Measurements from ENCODE around the gene BMPER.

GRCh38 chr7:33888166-33888565 lies 17.2 kb upstream of the BMPER start:
- TF ChIP-seq, protein P1, sequence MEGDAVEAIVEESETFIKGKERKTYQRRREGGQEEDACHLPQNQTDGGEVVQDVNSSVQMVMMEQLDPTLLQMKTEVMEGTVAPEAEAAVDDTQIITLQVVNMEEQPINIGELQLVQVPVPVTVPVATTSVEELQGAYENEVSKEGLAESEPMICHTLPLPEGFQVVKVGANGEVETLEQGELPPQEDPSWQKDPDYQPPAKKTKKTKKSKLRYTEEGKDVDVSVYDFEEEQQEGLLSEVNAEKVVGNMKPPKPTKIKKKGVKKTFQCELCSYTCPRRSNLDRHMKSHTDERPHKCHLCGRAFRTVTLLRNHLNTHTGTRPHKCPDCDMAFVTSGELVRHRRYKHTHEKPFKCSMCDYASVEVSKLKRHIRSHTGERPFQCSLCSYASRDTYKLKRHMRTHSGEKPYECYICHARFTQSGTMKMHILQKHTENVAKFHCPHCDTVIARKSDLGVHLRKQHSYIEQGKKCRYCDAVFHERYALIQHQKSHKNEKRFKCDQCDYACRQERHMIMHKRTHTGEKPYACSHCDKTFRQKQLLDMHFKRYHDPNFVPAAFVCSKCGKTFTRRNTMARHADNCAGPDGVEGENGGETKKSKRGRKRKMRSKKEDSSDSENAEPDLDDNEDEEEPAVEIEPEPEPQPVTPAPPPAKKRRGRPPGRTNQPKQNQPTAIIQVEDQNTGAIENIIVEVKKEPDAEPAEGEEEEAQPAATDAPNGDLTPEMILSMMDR (IDR thresholded peaks at IDR 0.05), result no peak
- no peak for TF ChIP-seq POLR2A (IDR thresholded peaks at IDR 0.05)

All from thyroid gland (tissue), 4 donors.